BE2C (cell line): Measurements from ENCODE around the gene TASOR.
"Not testable (repeated sequence)": the region's sequence is repeated elsewhere in the genome, so short reads cannot be mapped to it uniquely, and the experiment has no call there.

ENCODE experiments used
- DNase-seq: peaks from one replicate; pipeline ENCODE4 v3.0.0-alpha.2; 2020
- H3K27me3 ChIP-seq: fragments of 250-450 bp; sonication (Bioruptor Pico); 2 replicates; pipeline ENCODE4 v1.5.1; 2020; ENCODE audit warnings: mild to moderate bottlenecking
- H3K36me3 ChIP-seq: fragments of 250-450 bp; sonication (Bioruptor Pico); 2 replicates; pipeline ENCODE4 v1.5.1; 2020; ENCODE audit warnings: mild to moderate bottlenecking
- H3K4me1 ChIP-seq: fragments of 250-450 bp; sonication (Bioruptor Pico); 2 replicates; pipeline ENCODE4 v1.5.1; 2020
- H3K4me3 ChIP-seq: 2 replicates; pipeline ENCODE4 v1.5.1; 2011; ENCODE audit warnings: low read depth, low read length
- H3K9me3 ChIP-seq: fragments of 250-450 bp; sonication (Bioruptor Pico); 2 replicates; pipeline ENCODE4 v1.5.1; 2020
- CTCF ChIP-seq: IDR thresholded peaks from 2 replicates; pipeline ENCODE4 v1.5.1; 2012; ENCODE audit warnings: mild to moderate bottlenecking, low read depth, low read length

Gene TASOR

GRCh38 chr3:56694867-56695683, 12.0 kb upstream of the TASOR start:
- no peak for TF ChIP-seq CTCF
- Histone ChIP-seq H3K9me3 (no peaks in the 10 kb centered on the region), H3K4me1 (no peaks in the 10 kb centered on the region), H3K27me3 (no peaks in the 10 kb centered on the region), H3K4me3 (no peak overlapping the region), H3K36me3 (no peaks in the 10 kb centered on the region)
- no peak for DNase-seq

GRCh38 chr3:56693750-56694149, 10.7 kb upstream of the TASOR start:
- Histone ChIP-seq H3K4me1 (no peaks in the 10 kb centered on the region), H3K27me3 (no peaks in the 10 kb centered on the region), H3K36me3 (no peaks in the 10 kb centered on the region), H3K4me3 (no peak overlapping the region), H3K9me3 (no peaks in the 10 kb centered on the region)
- TF ChIP-seq CTCF: no peak
- no peak for DNase-seq

- H3K27me3 ChIP-seq, H3K9me3 ChIP-seq, H3K4me3 ChIP-seq, DNase-seq, H3K36me3 ChIP-seq, H3K4me1 ChIP-seq: not testable (repeated sequence)
These were observed 9.7 kb upstream of the TASOR start for GRCh38 chr3:56692520-56693433.

- DNase-seq, H3K4me1 ChIP-seq, H3K9me3 ChIP-seq, H3K4me3 ChIP-seq, H3K36me3 ChIP-seq, H3K27me3 ChIP-seq: not testable (repeated sequence)
These were observed 8.9 kb upstream of the TASOR start for GRCh38 chr3:56692001-56692365.

GRCh38 chr3:56691165-56692000, 8.3 kb upstream of the TASOR start:
- H3K4me3 ChIP-seq: no peak overlapping the region
- H3K27me3 ChIP-seq: no peaks in the 10 kb centered on the region
- H3K9me3 ChIP-seq: no peaks in the 10 kb centered on the region
- no peak for DNase-seq
- no peaks in the 10 kb centered on the region for H3K36me3 ChIP-seq
- TF ChIP-seq CTCF: no peak
- H3K4me1 ChIP-seq: no peaks in the 10 kb centered on the region

- DNase-seq: no peak
- no peaks in the 10 kb centered on the region for H3K9me3 ChIP-seq
These were observed 6.2 kb upstream of the TASOR start for GRCh38 chr3:56689303-56689702.

More at GRCh38 chr3:56689303-56689702, 6.2 kb upstream of the TASOR start:
- Histone ChIP-seq H3K27me3 (no peaks in the 10 kb centered on the region), H3K4me1 (no peaks in the 10 kb centered on the region), H3K4me3 (no peak overlapping the region), H3K36me3 (no peaks in the 10 kb centered on the region)
- no peak for TF ChIP-seq CTCF
